H1 (cell line): ENCODE measurements around the gene MYOCOS. TPM values are rescaled to one million over a fixed set of nuclear protein-coding genes. Genes with fewer than 3 reads are reported as not detected.

Source experiments
- CTCF ChIA-PET: fragments of 300-600 bp; sonication (Branson Sonifier 250); formaldehyde crosslinking; loops from one replicate; lab custom pipeline; 2021; ENCODE audit not compliant: partially characterized antibody; lab: Charles Lee
- POLR2A ChIA-PET: fragments of 300-600 bp; sonication (Branson Sonifier 250); formaldehyde crosslinking; loops from one replicate; lab custom pipeline; 2021; ENCODE audit warnings: inconsistent platforms; ENCODE audit not compliant: partially characterized antibody; lab: Charles Lee
- DNase-seq, 2 experiments: peaks; one replicate each; pipeline versions ENCODE4 v3.0.0 to v3.0.0-alpha.2; 2010 to 2022; ENCODE audit warnings: low spot score in 2 of 2, low read depth in 1 of 2, mixed read lengths in 1 of 2
- FAIRE-seq: peaks from 2 replicates; lab custom pipeline; 2011; peaks lifted over from hg19 to GRCh38; lab: Jason Lieb, UNC
- H2AFZ ChIP-seq: 2 replicates; pipeline ENCODE4 v1.8.1; 2012; ENCODE audit warnings: low read length, inconsistent platforms
- H2AK5ac ChIP-seq: 2 replicates; pipeline ENCODE4 v1.6.1; 2013; ENCODE audit warnings: low read depth, low read length
- H2BK120ac ChIP-seq: replicated peaks from 2 replicates; pipeline ENCODE3; 2013; ENCODE audit warnings: low read depth, low read length, inconsistent platforms
- H2BK12ac ChIP-seq: 2 replicates; pipeline ENCODE4 v1.6.1; 2013; ENCODE audit warnings: low read depth, low read length
- H2BK15ac ChIP-seq: 2 replicates; pipeline ENCODE4 v1.6.1; 2013; ENCODE audit warnings: low read length
- H2BK20ac ChIP-seq: 2 replicates; pipeline ENCODE4 v1.6.1; 2013; ENCODE audit warnings: low read length
- H2BK5ac ChIP-seq: 2 replicates; pipeline ENCODE4 v1.6.1; 2013; ENCODE audit warnings: low read depth, low read length
- H3K14ac ChIP-seq: 2 replicates; pipeline ENCODE4 v1.6.1; 2013; ENCODE audit warnings: inconsistent platforms; ENCODE audit not compliant: insufficient read length
- H3K18ac ChIP-seq: 2 replicates; pipeline ENCODE4 v1.6.1; 2013; ENCODE audit warnings: low read length; ENCODE audit errors: extremely low read depth
- H3K23ac ChIP-seq: 2 replicates; pipeline ENCODE4 v1.6.1; 2013; ENCODE audit warnings: inconsistent platforms; ENCODE audit not compliant: insufficient read length
- H3K23me2 ChIP-seq: 2 replicates; pipeline ENCODE4 v1.6.1; 2013; ENCODE audit warnings: low read depth, low read length
- H3K27ac ChIP-seq: 2 replicates; pipeline ENCODE4 v1.6.1; 2011; ENCODE audit warnings: low read depth, low read length, inconsistent platforms
- H3K27me3 ChIP-seq, 4 experiments: replicated peaks in 1 of 4; 1 replicate in 1 of 4; 2 replicates in 3 of 4; pipeline versions ENCODE4 v1.6.1 to v1.8.1; 2011 to 2013; ENCODE audit warnings: low read length in 3 of 4, mild to moderate bottlenecking in 3 of 4, inconsistent platforms in 2 of 4, mixed read lengths in 2 of 4, moderate library complexity in 1 of 4; ENCODE audit not compliant: control insufficient read depth in 3 of 4, insufficient read depth in 3 of 4; ENCODE audit errors: extremely low read depth in 1 of 4
- H3K36me3 ChIP-seq, 4 experiments: 2 replicates each; pipeline versions ENCODE4 v1.6.1 to v1.8.1; 2011 to 2013; ENCODE audit warnings: mild to moderate bottlenecking in 4 of 4, low read length in 3 of 4, moderate library complexity in 2 of 4, control low read depth in 1 of 4, inconsistent platforms in 1 of 4; ENCODE audit not compliant: insufficient read depth in 4 of 4, control insufficient read depth in 2 of 4
- H3K4ac ChIP-seq: replicated peaks from 2 replicates; pipeline ENCODE3; 2013; ENCODE audit warnings: low read length, low read depth, mixed read lengths, inconsistent platforms; ENCODE audit not compliant: insufficient read length
- H3K4me1 ChIP-seq, 4 experiments: replicated peaks in 1 of 4; 1 replicate in 1 of 4; 2 replicates in 3 of 4; pipeline versions ENCODE4 v1.6.1 to v1.8.1; 2011 to 2013; ENCODE audit warnings: low read length in 3 of 4, inconsistent platforms in 2 of 4, mixed read lengths in 1 of 4; ENCODE audit not compliant: insufficient read depth in 4 of 4, control insufficient read depth in 3 of 4
- H3K4me2 ChIP-seq, 2 experiments: 2 replicates each; pipeline versions ENCODE4 v1.6.1 to v1.8.1; 2011 to 2013; ENCODE audit warnings: low read depth in 2 of 2, low read length in 2 of 2, control low read depth in 1 of 2, inconsistent platforms in 1 of 2, mild to moderate bottlenecking in 1 of 2; ENCODE audit not compliant: insufficient read depth in 1 of 2
- H3K4me3 ChIP-seq, 4 experiments: fragments of 200-600, 300-600 bp in 1 of 4; sonication (generic), shearing (Covaris generic), sonication (Bioruptor Twin) in 1 of 4; 2 replicates each; pipeline versions ENCODE4 v1.5.1 to v1.8.1; 2011 to 2016; ENCODE audit warnings: low read length in 4 of 4, low read depth in 3 of 4, control low read depth in 2 of 4, inconsistent platforms in 2 of 4, mild to moderate bottlenecking in 2 of 4, mixed read lengths in 1 of 4, moderate library complexity in 1 of 4; ENCODE audit not compliant: insufficient read depth in 2 of 4; ENCODE audit errors: extremely low read depth in 1 of 4
- H3K56ac ChIP-seq: replicated peaks from 2 replicates; pipeline ENCODE3; 2013; ENCODE audit warnings: low read depth, mild to moderate bottlenecking, mixed read lengths, low read length, inconsistent platforms; ENCODE audit not compliant: insufficient read length
- H3K79me1 ChIP-seq: 2 replicates; pipeline ENCODE4 v1.6.1; 2013; ENCODE audit warnings: low read depth, low read length, control low read depth
- H3K79me2 ChIP-seq, 2 experiments: 2 replicates each; pipeline versions ENCODE4 v1.6.1 to v1.8.1; 2012 to 2013; ENCODE audit warnings: low read length in 2 of 2, mild to moderate bottlenecking in 2 of 2, inconsistent platforms in 1 of 2; ENCODE audit not compliant: insufficient read depth in 2 of 2, control insufficient read depth in 1 of 2
- H3K9ac ChIP-seq, 4 experiments: replicated peaks in 1 of 4; 1 replicate in 1 of 4; 2 replicates in 3 of 4; pipeline versions ENCODE4 v1.6.1 to v1.8.1; 2011 to 2013; ENCODE audit warnings: low read depth in 3 of 4, low read length in 3 of 4, control low read depth in 2 of 4, mild to moderate bottlenecking in 2 of 4, moderate library complexity in 2 of 4, inconsistent platforms in 1 of 4; ENCODE audit errors: extremely low read depth in 1 of 4
- H3K9me3 ChIP-seq, 2 experiments: 2 replicates each; pipeline versions ENCODE4 v1.6.1 to v1.8.1; 2012 to 2013; ENCODE audit warnings: mild to moderate bottlenecking in 2 of 2, moderate library complexity in 2 of 2, control low read depth in 1 of 2, inconsistent platforms in 1 of 2, low read depth in 1 of 2, low read length in 1 of 2, mixed read lengths in 1 of 2; ENCODE audit not compliant: insufficient read depth in 2 of 2
- H4K20me1 ChIP-seq, 2 experiments: replicated peaks in 1 of 2; 2 replicates each; pipeline versions ENCODE3 to v1.8.1; 2011 to 2013; ENCODE audit warnings: inconsistent platforms in 2 of 2, low read length in 2 of 2, mild to moderate bottlenecking in 1 of 2; ENCODE audit not compliant: insufficient read depth in 2 of 2, control insufficient read depth in 1 of 2
- H4K5ac ChIP-seq: 2 replicates; pipeline ENCODE4 v1.6.1; 2013; ENCODE audit warnings: low read length, low read depth, mixed read lengths, inconsistent platforms; ENCODE audit not compliant: insufficient read length
- H4K8ac ChIP-seq: 2 replicates; pipeline ENCODE4 v1.8.0; 2013; ENCODE audit warnings: mild to moderate bottlenecking, moderate library complexity, low read length, inconsistent platforms; ENCODE audit not compliant: insufficient read depth; ENCODE audit errors: extremely low read depth
- H4K91ac ChIP-seq: replicated peaks from 2 replicates; pipeline ENCODE3; 2013; ENCODE audit warnings: low read length, mixed read lengths, inconsistent platforms; ENCODE audit not compliant: insufficient read length
- ATF3 ChIP-seq: IDR thresholded peaks from 2 replicates; pipeline ENCODE4 v1.6.1; 2011; ENCODE audit warnings: low read depth, mild to moderate bottlenecking, low read length; ENCODE audit not compliant: insufficient read depth
- KDM1A ChIP-seq: fragments of 200-600, 300-600 bp; sonication (generic); IDR thresholded peaks from 2 replicates; pipeline ENCODE4 v1.7.1; 2016; ENCODE audit warnings: mild to moderate bottlenecking, low read length, borderline replicate concordance
- WGBS, 2 experiments: shearing (Covaris generic) in 1 of 2; methylation state at CpG; one replicate each; pipeline versions ENCODE4 v1.1.6 to v1.1.7; 2013 to 2015; ENCODE audit warnings: low lambda C conversion rate in 2 of 2, mixed read lengths in 2 of 2, inconsistent platforms in 1 of 2, low coverage in 1 of 2, missing lambda C conversion rate in 1 of 2; ENCODE audit not compliant: insufficient replicate concordance in 2 of 2, insufficient coverage in 1 of 2, insufficient read length in 1 of 2; ENCODE audit errors: extremely low coverage in 1 of 2, missing lambda C conversion rate in 1 of 2; 5-methylcytosine and 5-hydroxymethylcytosine counted together
- polyA plus RNA-seq, 7 experiments: library from polyadenylated mRNA; depleted of rRNA in 3 of 7; stranded (reverse) in 5 of 7; unstranded in 2 of 7; fragments of >200 nt in 5 of 7; fragments of 200-250 nt in 2 of 7; gene quantifications; 1 replicate in 5 of 7; 2 replicates in 1 of 7; 4 replicates in 1 of 7; pipeline versions ENCODE4 v1.2.1 to v1.2.3, GENCODE V29; 2011 to 2013; ENCODE audit warnings: missing spikeins in 2 of 7, mixed read lengths in 2 of 7
- total RNA-seq: library from RNA; stranded (reverse); fragmentation: NEBNext Ultra II Directional; extraction: Animal tissue kit (Norgen Biotek cat#: 25700); gene quantifications from 2 replicates; pipeline ENCODE4 v1.2.1, GENCODE V29; 2021

MYOCOS gene
- total and polyA plus RNA-seq, 2 of the 8 experiments (the other 6 are each of a cell fraction or from before 2014, with no cell fraction given), result not detected

GRCh38 chr1:171645553-171646248 is 23.7 kb downstream of the MYOCOS start:
- 85% methylated on average over 8 of the region's 8 CpGs; no CpG with 5 or more reads in 1 of the 2 experiments for WGBS, 2 experiments

More at GRCh38 chr1:171645553-171646248, 23.7 kb downstream of the MYOCOS start:
- Histone ChIP-seq H2BK20ac (no peak overlapping the region), H3K9ac (no peak overlapping the region), H3K27ac (no peak overlapping the region), H2BK120ac (no peak overlapping the region), H3K18ac (no peak overlapping the region), H3K4me3 (no peak overlapping the region), H3K23me2 (no peaks in the 10 kb centered on the region), H3K4ac (peak overlapping the region; percentile 30), H3K56ac (no peak overlapping the region), H3K23ac (no peak overlapping the region), H4K20me1 (no peaks in the 10 kb centered on the region), H3K36me3 (no peaks in the 10 kb centered on the region; a peak in 1 of 8 replicates), H3K79me1 (no peaks in the 10 kb centered on the region), H2BK15ac (no peak overlapping the region), H3K27me3 (no peaks in the 10 kb centered on the region), H3K4me1 (peaks cover 2 to 15% (median 7%) of the 10 kb centered on the region in 4 experiments), H2BK5ac (peak overlapping the region; percentile 77; the same call in 1 of the 2 replicates), H2AK5ac (no peak overlapping the region), H3K4me2 (no peak overlapping the region), H4K91ac (peak overlapping the region; percentile 96), H3K9me3 (no peaks in the 10 kb centered on the region), H3K79me2 (no peaks in the 10 kb centered on the region), H4K5ac (no peak overlapping the region), H4K8ac (no peak overlapping the region), H2BK12ac (peak overlapping the region; percentile 97; the same call in 1 of the 2 replicates), H2AFZ (peak overlapping the region; percentile 100), H3K14ac (no peak overlapping the region)
- TF ChIP-seq KDM1A (0 out of 2 replicates have a peak, but pooled peaks have one; percentile 27), ATF3 (no peak)
- no peak for DNase-seq
- CTCF ChIA-PET, result interaction anchor here (0.5 to 10.1 kb wide), 38 partner anchors 10 to 463 kb away, joined by 3 to 143 read pairs (median 7); partner anchors contain the start of genes METTL13, MYOCOS and VAMP4
- POLR2A ChIA-PET, result interaction anchor here (1.0 to 1.3 kb wide), 3 partner anchors 9 to 10 kb away, joined by 3 to 7 read pairs (median 5); no protein-coding TSS in a partner anchor
- no peak for FAIRE-seq
